ENCODE results near the gene USP50. TPM values are rescaled to one million over a fixed set of nuclear protein-coding genes. Genes with fewer than 3 reads are reported as not detected.

The USP50 gene
- total RNA-seq, 1 donor from 2014 or later, result not detected

DNA sequence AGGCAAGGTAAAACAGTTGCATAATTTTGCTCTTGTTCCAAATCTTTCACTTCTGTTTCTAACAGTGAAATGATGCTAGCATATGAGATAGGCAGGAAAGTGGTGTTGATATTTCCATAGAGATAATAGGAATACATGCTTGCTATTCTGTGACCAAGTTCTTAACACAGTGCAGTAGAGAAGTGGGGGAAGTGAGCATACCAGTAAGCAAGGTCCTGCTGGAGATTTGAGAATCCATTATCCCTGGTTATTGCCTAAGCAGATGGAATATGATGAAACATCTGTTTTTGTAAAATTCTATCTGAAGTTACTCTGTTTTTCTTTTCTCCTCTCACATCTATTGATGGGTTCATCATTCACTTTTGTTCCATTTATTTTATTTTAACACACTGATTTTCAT is 93.5 kb downstream of the USP50 start:
- DNase-seq, result no peak
- TF ChIP-seq, protein P1, sequence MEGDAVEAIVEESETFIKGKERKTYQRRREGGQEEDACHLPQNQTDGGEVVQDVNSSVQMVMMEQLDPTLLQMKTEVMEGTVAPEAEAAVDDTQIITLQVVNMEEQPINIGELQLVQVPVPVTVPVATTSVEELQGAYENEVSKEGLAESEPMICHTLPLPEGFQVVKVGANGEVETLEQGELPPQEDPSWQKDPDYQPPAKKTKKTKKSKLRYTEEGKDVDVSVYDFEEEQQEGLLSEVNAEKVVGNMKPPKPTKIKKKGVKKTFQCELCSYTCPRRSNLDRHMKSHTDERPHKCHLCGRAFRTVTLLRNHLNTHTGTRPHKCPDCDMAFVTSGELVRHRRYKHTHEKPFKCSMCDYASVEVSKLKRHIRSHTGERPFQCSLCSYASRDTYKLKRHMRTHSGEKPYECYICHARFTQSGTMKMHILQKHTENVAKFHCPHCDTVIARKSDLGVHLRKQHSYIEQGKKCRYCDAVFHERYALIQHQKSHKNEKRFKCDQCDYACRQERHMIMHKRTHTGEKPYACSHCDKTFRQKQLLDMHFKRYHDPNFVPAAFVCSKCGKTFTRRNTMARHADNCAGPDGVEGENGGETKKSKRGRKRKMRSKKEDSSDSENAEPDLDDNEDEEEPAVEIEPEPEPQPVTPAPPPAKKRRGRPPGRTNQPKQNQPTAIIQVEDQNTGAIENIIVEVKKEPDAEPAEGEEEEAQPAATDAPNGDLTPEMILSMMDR (IDR thresholded peaks at IDR 0.05; ENCODE audit: borderline replicate concordance), result no peak
- peaks cover 7% of the 10 kb centered on the region for H3K4me1 ChIP-seq
- intact Hi-C loops (cut with micrococcal nuclease), result no loop called here
- no peak overlapping the region for H3K27ac ChIP-seq (replicated peaks)
- no peaks in the 10 kb centered on the region for H3K9me3 ChIP-seq (replicated peaks)
- H3K27me3 ChIP-seq (ENCODE audit: low read depth), result no peaks in the 10 kb centered on the region
- no peak overlapping the region for H3K4me3 ChIP-seq
- peaks cover 53% of the 10 kb centered on the region for H3K36me3 ChIP-seq

Other genes with a start within 250 kb of the USP50 start
- gene GABPB1, start 191.5 kb downstream of the USP50 start, total RNA-seq, result 8.1 TPM
- gene USP8, start 122.3 kb downstream of the USP50 start, total RNA-seq, result 43.9 TPM
- gene TRPM7, start 140.1 kb upstream of the USP50 start, total RNA-seq, result 32.2 TPM
- 78.0 TPM for gene SPPL2A, start 219.0 kb upstream of the USP50 start, total RNA-seq